ENCODE data around the gene PLBD2. TPM values are rescaled to one million over a fixed set of nuclear protein-coding genes. Genes with fewer than 3 reads are reported as not detected.

PLBD2 gene
- total and polyA plus RNA-seq, 9 of the 15 experiments (the other 6 are each of a cell fraction or from before 2014, with no cell fraction given), result 2.4 to 37.4 (median 6.0) TPM

DNA sequence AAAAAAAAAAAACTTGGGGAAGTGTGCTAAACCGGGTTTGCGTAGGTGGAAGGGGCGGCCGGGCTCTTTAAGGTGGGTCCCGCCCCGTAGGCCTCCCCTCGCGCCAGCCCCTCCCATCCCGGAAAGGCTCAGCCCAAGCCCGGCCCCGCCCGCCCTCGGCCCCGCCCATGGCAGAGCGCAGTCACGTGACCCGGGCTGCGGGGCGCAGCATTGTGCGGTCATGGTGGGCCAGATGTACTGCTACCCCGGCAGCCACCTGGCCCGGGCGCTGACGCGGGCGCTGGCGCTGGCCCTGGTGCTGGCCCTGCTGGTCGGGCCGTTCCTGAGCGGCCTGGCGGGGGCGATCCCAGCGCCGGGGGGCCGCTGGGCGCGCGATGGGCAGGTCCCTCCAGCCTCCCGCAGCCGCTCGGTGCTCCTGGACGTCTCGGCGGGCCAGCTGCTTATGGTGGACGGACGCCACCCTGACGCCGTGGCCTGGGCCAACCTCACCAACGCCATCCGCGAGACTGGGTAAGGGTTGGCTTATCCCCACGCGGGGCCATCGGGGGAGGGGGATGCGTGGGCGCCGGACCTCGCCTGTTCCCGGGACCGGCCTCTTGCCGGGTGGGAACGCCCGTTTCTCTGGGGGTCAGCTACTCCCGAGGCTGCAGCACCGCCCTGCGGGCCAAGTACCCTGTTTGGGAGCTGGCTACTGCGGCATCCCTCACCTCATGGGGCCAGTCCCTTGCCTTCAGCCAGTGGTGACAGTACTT lies at the start of gene PLBD2 (continued):
- TF ChIP-seq, protein P1, sequence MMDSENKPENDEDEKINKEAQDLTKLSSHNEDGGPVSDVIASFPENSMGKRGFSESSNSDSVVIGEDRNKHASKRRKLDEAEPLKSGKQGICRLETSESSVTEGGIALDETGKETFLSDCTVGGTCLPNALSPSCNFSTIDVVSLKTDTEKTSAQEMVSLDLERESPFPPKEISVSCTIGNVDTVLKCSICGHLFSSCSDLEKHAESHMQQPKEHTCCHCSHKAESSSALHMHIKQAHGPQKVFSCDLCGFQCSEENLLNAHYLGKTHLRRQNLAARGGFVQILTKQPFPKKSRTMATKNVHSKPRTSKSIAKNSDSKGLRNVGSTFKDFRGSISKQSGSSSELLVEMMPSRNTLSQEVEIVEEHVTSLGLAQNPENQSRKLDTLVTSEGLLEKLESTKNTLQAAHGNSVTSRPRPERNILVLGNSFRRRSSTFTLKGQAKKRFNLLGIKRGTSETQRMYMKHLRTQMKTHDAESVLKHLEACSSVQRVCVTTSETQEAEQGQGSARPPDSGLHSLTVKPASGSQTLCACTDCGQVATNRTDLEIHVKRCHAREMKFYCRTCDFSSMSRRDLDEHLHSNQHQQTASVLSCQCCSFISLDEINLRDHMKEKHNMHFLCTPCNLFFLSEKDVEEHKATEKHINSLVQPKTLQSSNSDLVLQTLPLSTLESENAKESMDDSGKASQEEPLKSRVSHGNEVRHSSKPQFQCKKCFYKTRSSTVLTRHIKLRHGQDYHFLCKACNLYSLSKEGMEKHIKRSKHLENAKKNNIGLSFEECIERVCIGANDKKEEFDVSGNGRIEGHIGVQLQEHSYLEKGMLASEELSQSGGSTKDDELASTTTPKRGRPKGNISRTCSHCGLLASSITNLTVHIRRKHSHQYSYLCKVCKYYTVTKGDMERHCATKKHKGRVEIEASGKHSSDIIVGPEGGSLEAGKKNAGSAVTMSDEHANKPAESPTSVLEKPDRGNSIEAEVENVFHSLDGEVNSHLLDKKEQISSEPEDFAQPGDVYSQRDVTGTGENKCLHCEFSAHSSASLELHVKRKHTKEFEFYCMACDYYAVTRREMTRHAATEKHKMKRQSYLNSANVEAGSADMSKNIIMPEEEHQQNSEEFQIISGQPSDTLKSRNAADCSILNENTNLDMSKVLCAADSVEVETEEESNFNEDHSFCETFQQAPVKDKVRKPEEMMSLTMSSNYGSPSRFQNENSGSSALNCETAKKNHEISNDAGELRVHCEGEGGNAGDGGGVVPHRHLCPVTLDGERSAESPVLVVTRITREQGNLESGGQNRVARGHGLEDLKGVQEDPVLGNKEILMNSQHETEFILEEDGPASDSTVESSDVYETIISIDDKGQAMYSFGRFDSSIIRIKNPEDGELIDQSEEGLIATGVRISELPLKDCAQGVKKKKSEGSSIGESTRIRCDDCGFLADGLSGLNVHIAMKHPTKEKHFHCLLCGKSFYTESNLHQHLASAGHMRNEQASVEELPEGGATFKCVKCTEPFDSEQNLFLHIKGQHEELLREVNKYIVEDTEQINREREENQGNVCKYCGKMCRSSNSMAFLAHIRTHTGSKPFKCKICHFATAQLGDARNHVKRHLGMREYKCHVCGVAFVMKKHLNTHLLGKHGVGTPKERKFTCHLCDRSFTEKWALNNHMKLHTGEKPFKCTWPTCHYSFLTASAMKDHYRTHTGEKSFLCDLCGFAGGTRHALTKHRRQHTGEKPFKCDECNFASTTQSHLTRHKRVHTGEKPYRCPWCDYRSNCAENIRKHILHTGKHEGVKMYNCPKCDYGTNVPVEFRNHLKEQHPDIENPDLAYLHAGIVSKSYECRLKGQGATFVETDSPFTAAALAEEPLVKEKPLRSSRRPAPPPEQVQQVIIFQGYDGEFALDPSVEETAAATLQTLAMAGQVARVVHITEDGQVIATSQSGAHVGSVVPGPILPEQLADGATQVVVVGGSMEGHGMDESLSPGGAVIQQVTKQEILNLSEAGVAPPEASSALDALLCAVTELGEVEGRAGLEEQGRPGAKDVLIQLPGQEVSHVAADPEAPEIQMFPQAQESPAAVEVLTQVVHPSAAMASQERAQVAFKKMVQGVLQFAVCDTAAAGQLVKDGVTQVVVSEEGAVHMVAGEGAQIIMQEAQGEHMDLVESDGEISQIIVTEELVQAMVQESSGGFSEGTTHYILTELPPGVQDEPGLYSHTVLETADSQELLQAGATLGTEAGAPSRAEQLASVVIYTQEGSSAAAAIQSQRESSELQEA (IDR thresholded peaks at IDR 0.05; ENCODE audit: low read depth), result no peak
- TF ChIP-seq CBX1 (IDR thresholded peaks at IDR 0.05; ENCODE audit: low read depth) (0 out of 2 replicates have a peak, but pooled peaks have one; percentile 57), ZNF280B (CRISPR knock-in tag; IDR thresholded peaks at IDR 0.05) (no peak), ETV1 (tag; conservative IDR thresholded peaks at IDR 0.05; ENCODE audit: low read depth) (no peak), U2AF1 (optimal IDR thresholded peaks at IDR 0.05; ENCODE audit: low read depth, low read length) (no peak), SRSF9 (IDR thresholded peaks at IDR 0.05; ENCODE audit: borderline replicate concordance, low read depth, low read length) (no peak), MITF (IDR thresholded peaks at IDR 0.05) (peak; percentile 71; the same call in 1 of the 2 replicates), HINFP (tag; conservative IDR thresholded peaks at IDR 0.05; ENCODE audit: low read depth) (no peak)
- TF ChIP-seq, protein P2, sequence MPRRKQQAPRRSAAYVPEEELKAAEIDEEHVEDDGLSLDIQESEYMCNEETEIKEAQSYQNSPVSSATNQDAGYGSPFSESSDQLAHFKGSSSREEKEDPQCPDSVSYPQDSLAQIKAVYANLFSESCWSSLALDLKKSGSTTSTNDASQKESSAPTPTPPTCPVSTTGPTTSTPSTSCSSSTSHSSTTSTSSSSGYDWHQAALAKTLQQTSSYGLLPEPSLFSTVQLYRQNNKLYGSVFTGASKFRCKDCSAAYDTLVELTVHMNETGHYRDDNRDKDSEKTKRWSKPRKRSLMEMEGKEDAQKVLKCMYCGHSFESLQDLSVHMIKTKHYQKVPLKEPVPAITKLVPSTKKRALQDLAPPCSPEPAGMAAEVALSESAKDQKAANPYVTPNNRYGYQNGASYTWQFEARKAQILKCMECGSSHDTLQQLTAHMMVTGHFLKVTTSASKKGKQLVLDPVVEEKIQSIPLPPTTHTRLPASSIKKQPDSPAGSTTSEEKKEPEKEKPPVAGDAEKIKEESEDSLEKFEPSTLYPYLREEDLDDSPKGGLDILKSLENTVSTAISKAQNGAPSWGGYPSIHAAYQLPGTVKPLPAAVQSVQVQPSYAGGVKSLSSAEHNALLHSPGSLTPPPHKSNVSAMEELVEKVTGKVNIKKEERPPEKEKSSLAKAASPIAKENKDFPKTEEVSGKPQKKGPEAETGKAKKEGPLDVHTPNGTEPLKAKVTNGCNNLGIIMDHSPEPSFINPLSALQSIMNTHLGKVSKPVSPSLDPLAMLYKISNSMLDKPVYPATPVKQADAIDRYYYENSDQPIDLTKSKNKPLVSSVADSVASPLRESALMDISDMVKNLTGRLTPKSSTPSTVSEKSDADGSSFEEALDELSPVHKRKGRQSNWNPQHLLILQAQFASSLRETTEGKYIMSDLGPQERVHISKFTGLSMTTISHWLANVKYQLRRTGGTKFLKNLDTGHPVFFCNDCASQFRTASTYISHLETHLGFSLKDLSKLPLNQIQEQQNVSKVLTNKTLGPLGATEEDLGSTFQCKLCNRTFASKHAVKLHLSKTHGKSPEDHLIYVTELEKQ (CRISPR knock-in tag; IDR thresholded peaks at IDR 0.05), result no peak

Measured in K562 (cell line).